Stimulated activated CD8-positive, alpha-beta memory T cell treated with anti-CD3 and anti-CD28 coated beads, Interleukin-7, amount 100 ng/mL, for 24 hours (primary cell): ENCODE data around the gene PSMB1.

Source experiments
- DNase-seq: peaks from one replicate; pipeline ENCODE4 v3.0.0-alpha.2; 2020; ENCODE audit warnings: low read depth

The PSMB1 gene

GRCh38 chr6:170552765-170553533, at the start of gene PSMB1:
TSS of gene PSMB1 (minus strand) at chr6:170553307. CDS start at chr6:170553242, 65 bp downstream.
- peak; percentile 78 for DNase-seq

- DNase-seq, result no peak
Observed at GRCh38 chr6:170597278-170597677, 44.2 kb upstream of the PSMB1 start.

GRCh38 chr6:170596426-170596825, 43.3 kb upstream of the PSMB1 start:
- no peak for DNase-seq

GRCh38 chr6:170590725-170591124, 37.6 kb upstream of the PSMB1 start:
- no peak for DNase-seq

- DNase-seq, result no peak
Observed at GRCh38 chr6:170584954-170585498, 31.9 kb upstream of the PSMB1 start.

- DNase-seq, result peak; percentile 79
Observed at GRCh38 chr6:170584181-170584953, 31.3 kb upstream of the PSMB1 start, which contains the start of gene PDCD2. TSS of gene PDCD2 (minus strand) at chr6:170584637. CDS start at chr6:170584581, 56 bp downstream.

- DNase-seq, result no peak
Observed at GRCh38 chr6:170583756-170584180, 30.7 kb upstream of the PSMB1 start.

GRCh38 chr6:170578909-170579308, 25.8 kb upstream of the PSMB1 start:
- no peak for DNase-seq

GRCh38 chr6:170575250-170575649, 22.1 kb upstream of the PSMB1 start:
- no peak for DNase-seq

GRCh38 chr6:170572704-170573466, 19.8 kb upstream of the PSMB1 start:
- no peak for DNase-seq

- DNase-seq, result no peak
Observed at GRCh38 chr6:170564936-170565530, 11.9 kb upstream of the PSMB1 start.

- no peak for DNase-seq
Observed at GRCh38 chr6:170561555-170561954, 8.4 kb upstream of the PSMB1 start.

- no peak for DNase-seq
Observed at GRCh38 chr6:170555305-170555704, 2.2 kb upstream of the PSMB1 start.

GRCh38 chr6:170554796-170555137, 1.7 kb upstream of the PSMB1 start:
- DNase-seq, result no peak

GRCh38 chr6:170554013-170554795, 1.1 kb upstream of the PSMB1 start, which contains the start of gene TBP:
TSS of gene TBP (plus strand) at chr6:170554369. CDS start at chr6:170557030, 2,661 bp downstream.
- DNase-seq, result peak; percentile 96

GRCh38 chr6:170553534-170554012, 466 bp upstream of the PSMB1 start:
- DNase-seq, result no peak

- DNase-seq, result no peak
Observed at GRCh38 chr6:170545405-170545804, 7.7 kb downstream of the PSMB1 start.

- no peak for DNase-seq
Observed at GRCh38 chr6:170542031-170542719, 10.9 kb downstream of the PSMB1 start.

GRCh38 chr6:170537329-170537728, 15.8 kb downstream of the PSMB1 start:
- DNase-seq, result no peak

GRCh38 chr6:170536671-170537070, 16.4 kb downstream of the PSMB1 start:
- no peak for DNase-seq
